PC-3 (cell line): Measurements from ENCODE around the gene PRKAR1B.

ENCODE experiments used
- EZH2 ChIP-seq: fragments of 300-600 bp; sonication (generic); IDR thresholded peaks from one replicate; pipeline ENCODE4 v1.6.1; 2017; ENCODE audit warnings: antibody characterized with exemption, mild to moderate bottlenecking, low read length; ENCODE audit not compliant: unreplicated experiment
- EZH2phosphoT487 ChIP-seq: fragments of 300-600 bp; sonication (generic); IDR thresholded peaks from 2 replicates; pipeline ENCODE4 v1.6.1; 2018; ENCODE audit warnings: mild to moderate bottlenecking, antibody characterized with exemption, low read length, borderline replicate concordance
- TF ChIP-seq, protein P1 (sequence below): fragments of 300-600 bp; sonication (generic); conservative IDR thresholded peaks from 2 replicates; pipeline ENCODE4 v1.5.1; 2017; ENCODE audit warnings: antibody characterized with exemption, low read depth, mild to moderate bottlenecking, low read length

DNA sequence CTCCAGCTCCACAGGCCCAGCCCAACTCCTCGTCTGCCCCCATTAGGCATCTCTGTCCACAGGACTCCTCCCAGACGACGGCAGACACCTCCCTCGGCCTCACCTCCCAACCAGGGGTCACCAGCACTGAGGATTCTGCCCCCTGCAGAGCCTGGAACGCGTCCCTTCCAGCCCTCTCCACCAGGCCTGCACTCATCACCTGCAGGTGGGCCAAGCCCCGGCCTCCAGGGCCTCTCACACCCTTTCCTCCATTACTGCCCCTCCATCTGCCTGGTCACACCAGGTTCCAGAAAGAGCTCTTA, 164.8 kb downstream of the PRKAR1B start:
- TF ChIP-seq EZH2 (no peak), EZH2phosphoT487 (no peak)
- TF ChIP-seq, protein P1, sequence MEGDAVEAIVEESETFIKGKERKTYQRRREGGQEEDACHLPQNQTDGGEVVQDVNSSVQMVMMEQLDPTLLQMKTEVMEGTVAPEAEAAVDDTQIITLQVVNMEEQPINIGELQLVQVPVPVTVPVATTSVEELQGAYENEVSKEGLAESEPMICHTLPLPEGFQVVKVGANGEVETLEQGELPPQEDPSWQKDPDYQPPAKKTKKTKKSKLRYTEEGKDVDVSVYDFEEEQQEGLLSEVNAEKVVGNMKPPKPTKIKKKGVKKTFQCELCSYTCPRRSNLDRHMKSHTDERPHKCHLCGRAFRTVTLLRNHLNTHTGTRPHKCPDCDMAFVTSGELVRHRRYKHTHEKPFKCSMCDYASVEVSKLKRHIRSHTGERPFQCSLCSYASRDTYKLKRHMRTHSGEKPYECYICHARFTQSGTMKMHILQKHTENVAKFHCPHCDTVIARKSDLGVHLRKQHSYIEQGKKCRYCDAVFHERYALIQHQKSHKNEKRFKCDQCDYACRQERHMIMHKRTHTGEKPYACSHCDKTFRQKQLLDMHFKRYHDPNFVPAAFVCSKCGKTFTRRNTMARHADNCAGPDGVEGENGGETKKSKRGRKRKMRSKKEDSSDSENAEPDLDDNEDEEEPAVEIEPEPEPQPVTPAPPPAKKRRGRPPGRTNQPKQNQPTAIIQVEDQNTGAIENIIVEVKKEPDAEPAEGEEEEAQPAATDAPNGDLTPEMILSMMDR: no peak
